Hepatocyte (in vitro differentiated cells): ENCODE results near the gene IL1RAPL2.

Source experiments
- CTCF ChIP-seq: fragments of 200-600 bp; sonication (generic); IDR thresholded peaks from 2 replicates; pipeline ENCODE4 v1.5.1; 2016; ENCODE audit warnings: antibody characterized with exemption, mild to moderate bottlenecking; ENCODE audit not compliant: poor library complexity
- EZH2 ChIP-seq: fragments of 200-600 bp; sonication (generic); IDR thresholded peaks from 2 replicates; pipeline ENCODE4 v1.6.1; 2016; ENCODE audit warnings: antibody characterized with exemption, mild to moderate bottlenecking, borderline replicate concordance
- EZH2phosphoT487 ChIP-seq: fragments of 200-600 bp; sonication (generic); IDR thresholded peaks from one replicate; pipeline ENCODE4 v1.6.1; 2018; ENCODE audit warnings: antibody characterized with exemption, mild to moderate bottlenecking, low read depth, moderate library complexity; ENCODE audit not compliant: unreplicated experiment, severe bottlenecking

- TF ChIP-seq EZH2 (no peak), CTCF (no peak), EZH2phosphoT487 (no peak)
These were observed 1079.8 kb downstream of the IL1RAPL2 start for GRCh38 chrX:105645667-105646357.
